ENCODE measurements around the gene ENGASE. TPM values are rescaled to one million over a fixed set of nuclear protein-coding genes. Genes with fewer than 3 reads are reported as not detected.

Gene ENGASE
- total RNA-seq, 1 experiment from 2014 or later, result 50.0 TPM

- CTCF ChIA-PET, result interaction anchor here (0.6 to 1.4 kb wide), 5 partner anchors 22 to 308 kb away, joined by 3 to 8 read pairs (median 3); no protein-coding TSS in a partner anchor
- POLR2A ChIA-PET, result no interaction called here
- H3K4me3 Mint-ChIP-seq (ENCODE audit: unreplicated experiment), result no peak overlapping the region
- Histone ChIP-seq H3K4me3 (ENCODE audit: low read depth, low read length) (no peak overlapping the region), H3K9me3 (no peaks in the 10 kb centered on the region), H3K36me3 (ENCODE audit: control insufficient read depth, insufficient read depth, low read length) (peaks cover 3% of the 10 kb centered on the region), H3K4me1 (no peaks in the 10 kb centered on the region), H3K27me3 (replicated peaks; ENCODE audit: control insufficient read depth, insufficient read depth, low read length) (no peaks in the 10 kb centered on the region)
- no peaks in the 10 kb centered on the region for H3K4me1 Mint-ChIP-seq (ENCODE audit: low read depth, unreplicated experiment)
- peaks cover 34% of the 10 kb centered on the region for H3K36me3 Mint-ChIP-seq (ENCODE audit: insufficient read depth, unreplicated experiment)
- DNase-seq, result no peak
- H3K27me3 Mint-ChIP-seq (ENCODE audit: insufficient read depth, unreplicated experiment), result no peaks in the 10 kb centered on the region
- BruUV-seq (replicated peaks), result no TSS peak
- H3K27ac Mint-ChIP-seq (ENCODE audit: unreplicated experiment), result no peak overlapping the region
- TF ChIP-seq, protein P1, sequence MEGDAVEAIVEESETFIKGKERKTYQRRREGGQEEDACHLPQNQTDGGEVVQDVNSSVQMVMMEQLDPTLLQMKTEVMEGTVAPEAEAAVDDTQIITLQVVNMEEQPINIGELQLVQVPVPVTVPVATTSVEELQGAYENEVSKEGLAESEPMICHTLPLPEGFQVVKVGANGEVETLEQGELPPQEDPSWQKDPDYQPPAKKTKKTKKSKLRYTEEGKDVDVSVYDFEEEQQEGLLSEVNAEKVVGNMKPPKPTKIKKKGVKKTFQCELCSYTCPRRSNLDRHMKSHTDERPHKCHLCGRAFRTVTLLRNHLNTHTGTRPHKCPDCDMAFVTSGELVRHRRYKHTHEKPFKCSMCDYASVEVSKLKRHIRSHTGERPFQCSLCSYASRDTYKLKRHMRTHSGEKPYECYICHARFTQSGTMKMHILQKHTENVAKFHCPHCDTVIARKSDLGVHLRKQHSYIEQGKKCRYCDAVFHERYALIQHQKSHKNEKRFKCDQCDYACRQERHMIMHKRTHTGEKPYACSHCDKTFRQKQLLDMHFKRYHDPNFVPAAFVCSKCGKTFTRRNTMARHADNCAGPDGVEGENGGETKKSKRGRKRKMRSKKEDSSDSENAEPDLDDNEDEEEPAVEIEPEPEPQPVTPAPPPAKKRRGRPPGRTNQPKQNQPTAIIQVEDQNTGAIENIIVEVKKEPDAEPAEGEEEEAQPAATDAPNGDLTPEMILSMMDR (IDR thresholded peaks at IDR 0.05; ENCODE audit: insufficient read depth in 1 of 2, low read depth in 1 of 2, low read length in 1 of 2, severe bottlenecking in 1 of 2, unreplicated experiment in 1 of 2), result no peak
- intact Hi-C loops (cut with micrococcal nuclease; ENCODE audit: unreplicated experiment), result no loop called here
- H3K9me3 Mint-ChIP-seq (ENCODE audit: unreplicated experiment), result no peaks in the 10 kb centered on the region
Observed at GRCh38 chr17:79083191-79083971, 8.8 kb downstream of the ENGASE start.

- no peak for DNase-seq
- Mint-ChIP-seq H3K27ac (ENCODE audit: unreplicated experiment) (no peak overlapping the region), H3K4me1 (ENCODE audit: low read depth, unreplicated experiment) (no peaks in the 10 kb centered on the region), H3K9me3 (ENCODE audit: unreplicated experiment) (no peaks in the 10 kb centered on the region), H3K4me3 (ENCODE audit: unreplicated experiment) (no peak overlapping the region), H3K36me3 (ENCODE audit: insufficient read depth, unreplicated experiment) (peaks cover 34% of the 10 kb centered on the region), H3K27me3 (ENCODE audit: insufficient read depth, unreplicated experiment) (no peaks in the 10 kb centered on the region)
- Histone ChIP-seq H3K36me3 (ENCODE audit: control insufficient read depth, insufficient read depth, low read length) (peaks cover 3% of the 10 kb centered on the region), H3K9me3 (no peaks in the 10 kb centered on the region), H3K4me3 (ENCODE audit: low read depth, low read length) (no peak overlapping the region), H3K27me3 (replicated peaks; ENCODE audit: control insufficient read depth, insufficient read depth, low read length) (no peaks in the 10 kb centered on the region), H3K4me1 (no peaks in the 10 kb centered on the region)
- TF ChIP-seq, protein P1 (IDR thresholded peaks at IDR 0.05; ENCODE audit: insufficient read depth in 1 of 2, low read depth in 1 of 2, low read length in 1 of 2, severe bottlenecking in 1 of 2, unreplicated experiment in 1 of 2), result no peak
- ChIA-PET POLR2A (no interaction called here), CTCF (interaction anchor here (0.7 to 1.3 kb wide), 4 partner anchors 40 to 309 kb away, joined by 3 to 5 read pairs (median 3); no protein-coding TSS in a partner anchor)
- intact Hi-C loops (cut with micrococcal nuclease; ENCODE audit: unreplicated experiment), result no loop called here
- BruUV-seq (replicated peaks), result no TSS peak
Observed at GRCh38 chr17:79084291-79085153, 9.9 kb downstream of the ENGASE start.

DNA sequence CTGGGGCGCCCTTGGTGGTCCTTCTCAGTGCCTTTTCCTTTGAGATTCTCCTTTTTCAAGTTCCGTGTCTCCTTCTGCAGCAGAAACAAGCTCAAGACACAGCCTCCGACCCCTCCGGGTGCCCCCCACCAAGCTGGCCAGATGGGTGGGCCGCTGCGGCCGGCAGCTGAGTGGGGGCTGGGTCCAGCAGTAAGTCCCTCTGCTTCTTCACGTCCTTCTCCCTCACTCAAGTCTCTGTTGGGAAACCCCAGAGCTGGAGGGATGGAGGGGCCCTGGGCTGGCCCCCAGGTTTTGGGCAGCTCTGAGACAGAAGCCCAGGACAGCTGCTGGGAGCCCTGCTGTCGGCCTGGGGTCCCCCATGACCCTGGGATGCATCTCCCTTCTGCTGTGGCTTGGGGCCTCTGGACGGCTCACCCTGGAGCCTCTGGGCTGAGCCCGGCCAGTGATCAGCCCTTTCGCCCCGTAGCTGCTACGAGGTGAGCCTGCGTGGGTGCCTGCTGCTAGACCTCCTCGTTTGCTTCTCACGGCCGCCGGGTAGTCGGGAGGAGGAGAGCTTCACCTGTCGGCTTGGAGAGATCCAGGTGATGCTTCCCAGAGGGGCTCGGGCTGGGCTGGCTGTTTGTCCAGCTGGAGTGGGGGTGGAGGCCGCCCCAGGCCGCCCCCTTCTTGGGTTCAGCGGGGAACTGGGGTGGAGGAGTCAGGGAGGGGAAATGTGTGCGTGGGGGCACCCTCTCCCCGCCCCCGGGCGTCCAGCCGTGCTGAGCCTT, 10.7 kb downstream of the ENGASE start:
- TF ChIP-seq, protein P1 (IDR thresholded peaks at IDR 0.05; ENCODE audit: insufficient read depth in 1 of 2, low read depth in 1 of 2, low read length in 1 of 2, severe bottlenecking in 1 of 2, unreplicated experiment in 1 of 2), result no peak
- no peak overlapping the region for H3K4me3 Mint-ChIP-seq (ENCODE audit: unreplicated experiment)
- H3K9me3 Mint-ChIP-seq (ENCODE audit: unreplicated experiment), result no peaks in the 10 kb centered on the region
- no peak overlapping the region for H3K27ac Mint-ChIP-seq (ENCODE audit: unreplicated experiment)
- H3K4me1 Mint-ChIP-seq (ENCODE audit: low read depth, unreplicated experiment), result no peaks in the 10 kb centered on the region
- CTCF ChIA-PET, result interaction anchor here (0.7 to 1.3 kb wide), 3 partner anchors 40 to 308 kb away, joined by 3 to 5 read pairs (median 3); no protein-coding TSS in a partner anchor
- intact Hi-C loops (cut with micrococcal nuclease; ENCODE audit: unreplicated experiment), result no loop called here
- no peaks in the 10 kb centered on the region for H3K9me3 ChIP-seq
- H3K27me3 Mint-ChIP-seq (ENCODE audit: insufficient read depth, unreplicated experiment), result no peaks in the 10 kb centered on the region
- no peaks in the 10 kb centered on the region for H3K4me1 ChIP-seq
- H3K27me3 ChIP-seq (replicated peaks; ENCODE audit: control insufficient read depth, insufficient read depth, low read length), result no peaks in the 10 kb centered on the region
- no peak for DNase-seq
- POLR2A ChIA-PET, result no interaction called here
- no TSS peak for BruUV-seq (replicated peaks)
- peaks cover 3% of the 10 kb centered on the region for H3K36me3 ChIP-seq (ENCODE audit: control insufficient read depth, insufficient read depth, low read length)
- no peak overlapping the region for H3K4me3 ChIP-seq (ENCODE audit: low read depth, low read length)
- H3K36me3 Mint-ChIP-seq (ENCODE audit: insufficient read depth, unreplicated experiment), result peaks cover 27% of the 10 kb centered on the region
